DOHH2 (cell line): Measurements from ENCODE around the gene ANXA6.

Source experiments
- CTCF ChIP-seq: fragments of 200-600 bp; sonication (generic); IDR thresholded peaks from one replicate; pipeline ENCODE4 v1.5.1; 2014; ENCODE audit warnings: antibody characterized with exemption, mild to moderate bottlenecking, low read depth, low read length; ENCODE audit not compliant: poor library complexity, severe bottlenecking
- EZH2phosphoT487 ChIP-seq: fragments of 200-600 bp; sonication (generic); IDR thresholded peaks from 2 replicates; pipeline ENCODE4 v1.6.1; 2017; ENCODE audit warnings: borderline replicate concordance, mild to moderate bottlenecking, antibody characterized with exemption, low read length, moderate library complexity, mixed read lengths

GRCh38 chr5:151094852-151095245 lies 62.7 kb downstream of the ANXA6 start:
- no peak for TF ChIP-seq CTCF
- no peak for TF ChIP-seq EZH2phosphoT487
